Esophagus muscularis mucosa (tissue), 3 donors: ENCODE measurements around the gene DIAPH3.

ENCODE experiments used
- CTCF ChIP-seq, 3 experiments: fragments of 200-600 bp in 2 of 3; fragments of 450-650 bp in 1 of 3; sonication (generic) in 2 of 3; IDR thresholded peaks; one replicate each; pipeline ENCODE4 v1.5.1; 2017 to 2019; ENCODE audit warnings: antibody characterized with exemption in 3 of 3, mild to moderate bottlenecking in 2 of 3, moderate library complexity in 1 of 3
- EP300 ChIP-seq: sonication (generic); formaldehyde crosslinking; IDR thresholded peaks from one replicate; pipeline ENCODE4 v1.6.1; 2017; ENCODE audit warnings: antibody characterized with exemption

- TF ChIP-seq CTCF (IDR thresholded peaks at IDR 0.05) (no peak), EP300 (no peak)
Measured at GRCh38 chr13:59901191-59901590, 262.5 kb downstream of the DIAPH3 start.
